Ishikawa (cell line): Measurements from ENCODE around the gene CHMP2A.

Experiments used
- CEBPB ChIP-seq: IDR thresholded peaks from 2 replicates; pipeline ENCODE4 v1.6.1; 2012
- CREB1 ChIP-seq: IDR thresholded peaks from 2 replicates; pipeline ENCODE4 v1.6.1; 2012; ENCODE audit warnings: low read depth
- EGR1 ChIP-seq: IDR thresholded peaks from 2 replicates; pipeline ENCODE4 v1.6.1; 2012
- EP300 ChIP-seq: IDR thresholded peaks from 2 replicates; pipeline ENCODE4 v1.6.1; 2012; ENCODE audit warnings: borderline replicate concordance
- FOXM1 ChIP-seq: IDR thresholded peaks from 2 replicates; pipeline ENCODE4 v1.6.1; 2012; ENCODE audit warnings: low read depth, borderline replicate concordance
- NFIC ChIP-seq: IDR thresholded peaks from 2 replicates; pipeline ENCODE4 v1.6.1; 2012
- RAD21 ChIP-seq: IDR thresholded peaks from 2 replicates; pipeline ENCODE4 v1.6.1; 2012; ENCODE audit warnings: low read depth
- TAF1 ChIP-seq: IDR thresholded peaks from 2 replicates; pipeline ENCODE4 v1.6.1; 2012; ENCODE audit warnings: low read depth, mild to moderate bottlenecking
- TCF12 ChIP-seq: IDR thresholded peaks from 2 replicates; pipeline ENCODE4 v1.6.1; 2012; ENCODE audit warnings: low read depth
- TEAD4 ChIP-seq: IDR thresholded peaks from 2 replicates; pipeline ENCODE4 v1.6.1; 2012
- YY1 ChIP-seq: IDR thresholded peaks from 2 replicates; pipeline ENCODE4 v1.6.1; 2012; ENCODE audit warnings: low read depth
- ZBTB7A ChIP-seq: IDR thresholded peaks from 2 replicates; pipeline ENCODE4 v1.6.1; 2012; ENCODE audit warnings: low read depth
- TF ChIP-seq, protein P1 (sequence below): IDR thresholded peaks from 2 replicates; pipeline ENCODE4 v1.6.1; 2012; ENCODE audit warnings: low read depth, mild to moderate bottlenecking
- TF ChIP-seq, protein P2 (sequence below): IDR thresholded peaks from 2 replicates; pipeline ENCODE4 v1.6.1; 2012
- TF ChIP-seq, protein P3 (sequence below): IDR thresholded peaks from 2 replicates; pipeline ENCODE4 v1.6.1; 2012

Gene CHMP2A

DNA sequence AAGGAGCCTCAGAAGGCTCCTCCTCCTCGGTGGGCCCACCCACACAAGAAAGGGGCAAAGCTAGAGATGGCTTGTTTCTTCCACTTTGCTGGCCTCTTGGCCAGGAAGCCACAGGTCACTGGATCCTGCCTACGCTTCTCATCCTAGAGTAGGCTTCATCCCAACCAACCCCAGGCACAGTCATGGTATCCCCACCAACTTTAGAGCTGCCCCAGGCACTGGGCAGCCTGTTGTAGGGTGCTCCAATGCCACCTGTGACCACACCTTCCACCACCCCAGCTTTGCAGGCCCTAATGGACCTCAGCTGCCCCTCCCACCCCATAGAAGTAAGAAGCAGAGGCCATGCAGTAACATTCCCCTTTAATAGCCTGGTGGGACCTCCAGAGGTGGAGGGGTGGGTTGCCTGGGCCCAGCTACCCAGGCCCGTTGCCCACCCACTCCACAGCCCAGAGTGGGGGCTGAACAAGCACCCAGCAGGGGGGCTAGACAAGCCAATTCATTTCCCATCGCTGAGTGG, 522 bp upstream of the CHMP2A start:
- TF ChIP-seq TCF12 (no peak), EP300 (no peak), YY1 (no peak), CEBPB (no peak), FOXM1 (no peak)

DNA sequence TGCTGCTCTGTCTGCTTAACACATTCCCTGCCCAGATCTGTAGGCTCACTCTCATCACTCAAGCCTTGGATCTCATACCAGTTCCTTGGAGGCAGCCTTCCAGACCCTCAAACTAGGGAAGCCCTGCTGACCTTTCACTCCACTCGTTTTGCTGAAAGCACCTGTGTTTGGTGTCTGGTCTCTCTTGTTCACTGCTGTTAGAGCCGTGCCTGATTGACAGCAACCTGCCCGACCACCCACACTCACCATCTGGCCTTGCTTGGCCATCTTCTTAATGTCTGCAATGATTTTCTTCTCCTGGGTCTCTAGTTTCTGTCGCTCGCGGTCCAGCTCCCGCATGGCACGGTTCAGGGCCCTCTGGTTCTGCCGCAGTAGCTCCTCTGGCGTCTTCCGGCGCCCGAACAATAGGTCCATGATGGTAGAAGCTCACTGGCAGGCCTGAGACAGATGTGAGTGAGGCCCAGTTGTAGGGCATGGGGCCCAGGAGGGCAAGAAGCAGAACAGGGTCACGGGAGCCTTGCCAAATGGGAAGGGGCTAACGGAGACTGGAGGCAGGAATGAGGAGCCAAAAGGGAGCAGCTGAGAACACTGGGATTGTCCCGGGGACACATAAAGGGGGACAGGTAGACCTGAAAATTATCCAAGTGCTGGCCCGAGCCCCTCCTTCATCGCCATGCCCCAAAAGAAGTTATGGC, 959 bp downstream of the CHMP2A start:
- no peak for TF ChIP-seq YY1
- no peak for TF ChIP-seq NFIC
- TF ChIP-seq TCF12: no peak
- no peak for TF ChIP-seq CEBPB
- no peak for TF ChIP-seq CREB1

DNA sequence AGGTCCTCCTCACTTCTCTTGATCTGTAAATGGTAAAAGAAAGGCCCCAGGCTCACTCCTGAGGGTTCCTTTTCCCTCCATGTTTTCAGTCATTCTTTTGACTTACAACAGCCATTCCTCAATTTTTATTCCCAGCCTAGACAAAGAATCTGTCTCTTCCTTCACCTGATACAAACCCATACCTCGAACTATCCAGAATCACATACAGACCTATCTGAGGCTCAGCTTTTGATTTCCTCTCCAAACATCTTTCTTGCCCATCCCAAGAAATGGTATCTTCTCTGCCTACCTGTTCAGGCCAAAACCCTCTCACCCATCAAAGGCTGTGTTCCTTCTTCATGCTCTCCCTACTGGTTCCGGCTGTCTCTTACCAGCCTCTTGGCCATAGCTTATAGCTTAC, 2.2 kb downstream of the CHMP2A start:
- TF ChIP-seq RAD21 (no peak), TEAD4 (no peak), EP300 (no peak), ZBTB7A (no peak), TAF1 (no peak)
- TF ChIP-seq, protein P1, sequence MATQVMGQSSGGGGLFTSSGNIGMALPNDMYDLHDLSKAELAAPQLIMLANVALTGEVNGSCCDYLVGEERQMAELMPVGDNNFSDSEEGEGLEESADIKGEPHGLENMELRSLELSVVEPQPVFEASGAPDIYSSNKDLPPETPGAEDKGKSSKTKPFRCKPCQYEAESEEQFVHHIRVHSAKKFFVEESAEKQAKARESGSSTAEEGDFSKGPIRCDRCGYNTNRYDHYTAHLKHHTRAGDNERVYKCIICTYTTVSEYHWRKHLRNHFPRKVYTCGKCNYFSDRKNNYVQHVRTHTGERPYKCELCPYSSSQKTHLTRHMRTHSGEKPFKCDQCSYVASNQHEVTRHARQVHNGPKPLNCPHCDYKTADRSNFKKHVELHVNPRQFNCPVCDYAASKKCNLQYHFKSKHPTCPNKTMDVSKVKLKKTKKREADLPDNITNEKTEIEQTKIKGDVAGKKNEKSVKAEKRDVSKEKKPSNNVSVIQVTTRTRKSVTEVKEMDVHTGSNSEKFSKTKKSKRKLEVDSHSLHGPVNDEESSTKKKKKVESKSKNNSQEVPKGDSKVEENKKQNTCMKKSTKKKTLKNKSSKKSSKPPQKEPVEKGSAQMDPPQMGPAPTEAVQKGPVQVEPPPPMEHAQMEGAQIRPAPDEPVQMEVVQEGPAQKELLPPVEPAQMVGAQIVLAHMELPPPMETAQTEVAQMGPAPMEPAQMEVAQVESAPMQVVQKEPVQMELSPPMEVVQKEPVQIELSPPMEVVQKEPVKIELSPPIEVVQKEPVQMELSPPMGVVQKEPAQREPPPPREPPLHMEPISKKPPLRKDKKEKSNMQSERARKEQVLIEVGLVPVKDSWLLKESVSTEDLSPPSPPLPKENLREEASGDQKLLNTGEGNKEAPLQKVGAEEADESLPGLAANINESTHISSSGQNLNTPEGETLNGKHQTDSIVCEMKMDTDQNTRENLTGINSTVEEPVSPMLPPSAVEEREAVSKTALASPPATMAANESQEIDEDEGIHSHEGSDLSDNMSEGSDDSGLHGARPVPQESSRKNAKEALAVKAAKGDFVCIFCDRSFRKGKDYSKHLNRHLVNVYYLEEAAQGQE: no peak

DNA sequence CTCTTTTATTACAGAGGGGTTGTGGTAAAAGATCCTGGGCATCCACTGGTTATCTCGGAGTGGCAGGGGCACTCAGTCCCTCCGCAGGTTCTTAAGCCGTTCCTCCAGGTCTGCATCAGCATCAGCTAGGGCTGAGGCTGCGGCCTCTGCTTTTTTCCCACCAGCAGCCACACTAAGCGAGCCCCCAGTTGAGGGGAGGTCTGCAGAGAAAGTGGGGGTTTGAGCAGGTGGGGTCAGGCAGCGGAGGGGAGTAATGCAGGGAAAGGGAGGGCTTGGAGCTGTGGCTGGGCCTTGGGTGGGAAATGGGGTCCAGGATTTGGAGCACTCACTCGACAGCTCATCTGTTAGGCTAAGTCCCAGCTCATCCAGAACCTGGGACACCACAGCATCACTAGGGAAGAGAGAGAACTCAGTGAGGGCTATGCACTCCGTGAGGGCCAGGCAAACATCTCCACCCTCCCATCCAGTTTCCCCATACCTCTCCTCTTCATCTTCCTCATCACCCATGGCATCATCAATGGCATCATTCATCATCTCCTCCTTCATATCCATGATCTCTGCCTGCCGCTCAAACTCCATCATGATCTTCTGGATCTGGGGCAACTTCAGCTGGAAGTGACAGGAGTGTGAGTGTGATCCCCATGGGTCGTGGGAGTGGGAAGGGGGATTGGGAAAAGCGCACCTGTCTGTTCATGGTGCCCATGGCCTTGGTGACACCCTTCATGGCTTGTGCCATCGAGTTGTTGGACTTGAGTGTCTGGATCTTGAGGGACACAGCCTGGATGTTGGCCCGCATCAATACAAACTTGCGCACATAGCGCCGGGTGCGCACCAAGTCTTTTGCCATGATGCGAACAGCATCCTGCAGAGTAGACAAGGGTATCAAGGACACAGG, 3.1 kb downstream of the CHMP2A start:
- no peak for TF ChIP-seq TCF12
- no peak for TF ChIP-seq EP300
- TF ChIP-seq TEAD4: no peak
- TF ChIP-seq CEBPB: no peak
- TF ChIP-seq, protein P2, sequence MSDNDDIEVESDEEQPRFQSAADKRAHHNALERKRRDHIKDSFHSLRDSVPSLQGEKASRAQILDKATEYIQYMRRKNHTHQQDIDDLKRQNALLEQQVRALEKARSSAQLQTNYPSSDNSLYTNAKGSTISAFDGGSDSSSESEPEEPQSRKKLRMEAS: no peak
- no peak for TF ChIP-seq NFIC
- no peak for TF ChIP-seq TAF1
- TF ChIP-seq, protein P1: no peak
- no peak for TF ChIP-seq CREB1
- no peak for TF ChIP-seq EGR1
- TF ChIP-seq, protein P3, sequence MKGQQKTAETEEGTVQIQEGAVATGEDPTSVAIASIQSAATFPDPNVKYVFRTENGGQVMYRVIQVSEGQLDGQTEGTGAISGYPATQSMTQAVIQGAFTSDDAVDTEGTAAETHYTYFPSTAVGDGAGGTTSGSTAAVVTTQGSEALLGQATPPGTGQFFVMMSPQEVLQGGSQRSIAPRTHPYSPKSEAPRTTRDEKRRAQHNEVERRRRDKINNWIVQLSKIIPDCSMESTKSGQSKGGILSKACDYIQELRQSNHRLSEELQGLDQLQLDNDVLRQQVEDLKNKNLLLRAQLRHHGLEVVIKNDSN: no peak
- TF ChIP-seq RAD21: no peak
- TF ChIP-seq ZBTB7A: no peak

DNA sequence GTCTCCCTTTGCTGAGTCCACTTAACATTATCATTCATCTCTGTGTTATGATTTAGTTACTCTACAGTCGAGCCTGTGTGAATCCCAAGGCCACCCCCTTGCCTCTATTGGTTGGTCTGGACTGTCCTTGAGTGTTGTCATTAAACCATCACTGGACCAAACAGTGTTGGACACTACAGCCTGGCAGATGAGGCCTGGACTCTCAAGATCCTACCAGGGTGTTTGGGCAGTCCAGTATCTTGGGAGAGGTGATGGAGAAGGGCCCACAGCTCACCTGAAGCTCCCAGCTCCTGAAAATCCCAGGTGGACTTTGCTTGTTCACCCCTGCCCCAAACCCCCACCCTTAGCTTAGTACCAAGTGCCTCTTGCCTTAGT, 3.8 kb downstream of the CHMP2A start:
- TF ChIP-seq EGR1: no peak
- TF ChIP-seq, protein P2: no peak
- TF ChIP-seq, protein P3: no peak
- no peak for TF ChIP-seq TCF12
- TF ChIP-seq RAD21: no peak
- no peak for TF ChIP-seq ZBTB7A
- TF ChIP-seq CREB1: no peak
- TF ChIP-seq, protein P1: no peak
- TF ChIP-seq TAF1: no peak
- no peak for TF ChIP-seq CEBPB
- no peak for TF ChIP-seq EP300
- no peak for TF ChIP-seq TEAD4
- TF ChIP-seq FOXM1: no peak
- no peak for TF ChIP-seq NFIC
- no peak for TF ChIP-seq YY1
